ENCODE measurements around the gene GRIN2A.

GRIN2A gene

DNA sequence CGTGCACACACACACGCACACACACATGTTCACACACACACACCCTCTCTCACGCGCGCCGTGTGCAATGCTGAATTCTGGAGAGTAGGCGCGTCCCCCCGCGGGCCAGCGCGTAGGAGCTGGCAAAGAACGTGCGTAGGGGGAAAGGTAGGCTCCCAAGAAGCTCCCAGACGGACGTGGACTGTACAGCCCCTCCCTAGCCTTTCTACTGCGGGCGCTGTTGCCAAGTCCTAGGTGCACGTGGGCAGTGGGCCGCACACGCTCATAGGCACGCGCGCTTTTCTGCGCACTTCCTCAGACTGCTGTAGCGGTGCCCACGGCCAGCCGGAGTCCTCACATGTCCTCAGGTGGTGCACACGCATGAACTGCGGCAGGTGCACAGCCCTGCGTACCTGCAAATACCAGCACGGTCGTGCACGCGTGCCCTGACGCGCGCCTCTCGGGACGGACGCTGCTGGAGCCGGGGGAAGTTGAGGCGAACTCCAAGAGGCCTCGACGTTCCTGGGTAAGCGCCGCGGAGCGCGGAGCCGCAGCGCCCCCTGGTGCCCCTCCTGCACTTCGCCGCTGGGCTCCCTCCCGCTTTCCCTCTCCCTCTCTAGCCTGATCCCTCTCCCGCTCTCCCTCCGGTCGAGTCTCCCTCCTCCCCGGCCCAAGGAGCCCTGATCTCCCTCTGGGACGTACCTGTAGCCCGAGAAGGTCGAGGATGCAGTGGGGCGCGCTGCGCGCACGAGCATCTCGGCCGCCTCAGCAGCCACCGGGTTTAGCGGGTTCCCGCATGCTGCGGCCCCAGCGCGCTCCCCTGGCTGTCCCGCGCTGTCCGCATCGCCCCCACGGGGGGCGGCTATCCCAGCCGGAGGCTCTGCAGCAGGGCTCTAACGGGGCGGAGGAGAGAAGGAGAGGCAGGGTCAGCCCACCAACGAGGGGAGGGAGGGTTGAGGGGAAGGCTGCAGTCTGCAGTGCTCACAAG, 749 bp downstream of the GRIN2A start:
- DNase-seq: peak; percentile 10

- no peak for DNase-seq
These were observed 1.5 kb downstream of the GRIN2A start for GRCh38 chr16:10180771-10181163.

- no peak for DNase-seq
These were observed 2.0 kb downstream of the GRIN2A start for GRCh38 chr16:10180042-10180770.

GRCh38 chr16:10178526-10178925, 3.7 kb downstream of the GRIN2A start:
- DNase-seq: no peak

DNA sequence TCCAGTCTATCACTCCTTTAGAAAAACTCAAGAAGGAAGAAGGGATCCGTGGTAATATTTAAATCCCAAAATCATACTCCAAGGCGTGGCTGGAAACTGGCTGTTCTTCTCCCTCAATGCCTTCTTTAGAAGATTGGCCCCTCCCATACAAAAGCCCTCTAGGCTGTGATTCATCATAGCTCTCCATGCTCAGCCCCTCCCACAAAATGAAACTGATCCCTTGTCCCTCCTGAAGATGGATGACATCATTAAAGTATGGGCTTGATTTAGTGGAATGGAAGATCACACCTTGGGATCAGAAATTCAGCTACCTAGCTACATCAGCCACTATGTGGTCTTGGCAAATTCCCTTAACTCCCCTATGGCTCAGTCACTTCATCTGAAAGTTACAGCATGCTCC, 4.1 kb downstream of the GRIN2A start:
- DNase-seq: no peak

GRCh38 chr16:10172848-10173655, 9.2 kb downstream of the GRIN2A start:
- DNase-seq: no peak

GRCh38 chr16:10171221-10171620, 11.0 kb downstream of the GRIN2A start:
- DNase-seq: no peak

DNA sequence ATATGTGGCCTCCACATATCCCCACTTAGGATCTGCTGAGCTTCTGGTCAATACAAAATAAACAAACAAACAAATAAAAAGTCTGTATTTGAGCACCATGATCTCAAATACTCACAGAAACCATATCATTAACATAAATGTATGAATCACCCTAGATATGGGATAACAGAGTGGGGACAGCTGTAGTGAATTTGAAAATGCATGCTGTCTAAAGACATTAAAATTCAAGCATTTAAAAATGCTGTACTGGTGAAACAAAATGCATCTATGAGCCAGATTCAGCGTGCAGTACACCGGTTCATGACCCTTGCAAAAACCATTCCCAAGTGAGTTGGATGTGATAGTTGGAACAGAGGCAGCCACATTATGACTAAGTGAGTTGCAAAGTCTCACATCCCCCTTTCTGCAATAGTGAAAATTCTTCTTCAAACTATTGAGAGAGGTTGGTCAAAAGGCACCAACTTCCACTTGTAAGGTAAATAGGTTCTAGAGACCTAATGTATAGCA, 12.3 kb downstream of the GRIN2A start:
- DNase-seq: no peak

- no peak for DNase-seq
These were observed 13.2 kb downstream of the GRIN2A start for GRCh38 chr16:10169031-10169430.

GRCh38 chr16:10168258-10168657, 14.0 kb downstream of the GRIN2A start:
- no peak for DNase-seq

DNA sequence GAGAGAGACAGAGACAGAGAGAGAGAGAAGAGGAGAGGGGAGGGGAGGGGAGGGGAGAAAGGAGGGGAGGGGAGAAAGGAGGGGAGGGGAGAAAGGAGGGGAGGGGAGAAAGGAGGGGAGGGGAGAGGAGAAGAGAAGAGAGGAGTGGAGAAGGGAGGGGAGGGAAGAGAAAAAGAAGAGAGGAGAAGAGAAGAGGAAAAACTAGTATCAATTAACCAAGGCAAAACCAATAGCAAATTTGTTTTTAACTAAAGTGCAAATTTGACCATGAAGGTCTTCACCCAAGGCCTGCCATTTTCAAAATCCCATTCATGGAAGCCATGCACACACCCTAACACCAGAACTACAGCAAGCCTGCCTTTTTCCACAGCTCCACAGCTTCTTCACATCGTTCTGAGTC, 16.6 kb downstream of the GRIN2A start:
- DNase-seq: no peak

DNA sequence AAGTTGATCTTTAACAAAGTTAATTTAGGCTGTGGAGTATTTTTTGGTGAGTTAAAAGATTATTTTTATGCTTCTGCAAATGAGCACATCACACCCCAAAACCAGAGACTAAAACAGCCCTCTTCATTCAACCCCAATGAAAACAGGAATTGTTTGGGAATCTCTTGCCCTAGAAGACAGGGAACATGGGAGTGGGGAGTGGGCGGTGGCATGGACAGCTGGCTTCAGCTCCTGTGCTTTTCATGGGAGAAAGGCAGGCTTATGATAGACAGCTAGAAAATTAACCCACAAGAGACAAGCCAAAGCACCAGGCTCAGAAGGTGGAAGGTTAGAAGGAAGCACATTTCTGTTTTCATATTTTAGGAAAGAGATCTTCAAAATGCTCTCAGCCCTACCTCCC, 19.2 kb downstream of the GRIN2A start:
- DNase-seq: no peak

DNA sequence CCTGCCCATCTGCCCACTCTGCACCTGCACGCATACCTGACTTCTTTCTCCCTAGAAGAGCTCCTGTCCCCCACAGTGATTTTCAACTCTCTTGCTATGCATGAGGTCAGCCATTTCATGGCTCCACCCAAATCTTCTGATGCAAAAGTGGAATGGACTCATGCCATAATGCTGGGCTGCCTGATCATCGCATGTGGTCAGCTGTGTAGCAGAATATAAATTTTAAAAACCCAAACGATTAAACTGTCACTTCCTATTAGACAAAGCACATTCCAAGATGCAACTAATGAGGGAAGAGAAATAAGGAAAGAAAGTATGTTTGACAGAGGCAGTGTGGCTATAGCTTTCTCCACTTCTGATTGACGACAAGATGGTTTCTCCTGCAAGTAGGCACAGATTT, 26.1 kb downstream of the GRIN2A start:
- no peak for DNase-seq

- DNase-seq: no peak
These were observed 27.8 kb downstream of the GRIN2A start for GRCh38 chr16:10154389-10154788.

DNA sequence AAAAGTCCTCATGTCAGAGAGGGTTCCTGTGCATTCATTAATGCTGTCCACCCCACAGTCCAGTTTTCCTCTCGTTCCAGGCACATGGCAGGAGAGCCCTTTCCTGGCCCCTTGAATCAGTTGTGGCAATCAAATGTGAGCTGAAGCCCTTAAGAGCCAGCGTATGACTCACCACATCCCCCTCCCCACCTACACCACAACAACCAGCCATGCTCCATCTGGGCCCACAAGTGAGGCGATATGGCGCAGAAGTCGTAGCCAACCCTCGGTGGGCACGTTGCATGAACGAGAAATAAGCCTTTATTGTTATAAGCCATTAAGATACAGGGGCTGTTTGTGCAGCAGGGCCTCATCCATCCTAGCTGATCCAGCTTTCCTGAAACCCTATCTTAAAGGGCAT, 28.2 kb downstream of the GRIN2A start:
- DNase-seq: no peak

GRCh38 chr16:10151718-10152117, 30.5 kb downstream of the GRIN2A start:
- DNase-seq: no peak

DNA sequence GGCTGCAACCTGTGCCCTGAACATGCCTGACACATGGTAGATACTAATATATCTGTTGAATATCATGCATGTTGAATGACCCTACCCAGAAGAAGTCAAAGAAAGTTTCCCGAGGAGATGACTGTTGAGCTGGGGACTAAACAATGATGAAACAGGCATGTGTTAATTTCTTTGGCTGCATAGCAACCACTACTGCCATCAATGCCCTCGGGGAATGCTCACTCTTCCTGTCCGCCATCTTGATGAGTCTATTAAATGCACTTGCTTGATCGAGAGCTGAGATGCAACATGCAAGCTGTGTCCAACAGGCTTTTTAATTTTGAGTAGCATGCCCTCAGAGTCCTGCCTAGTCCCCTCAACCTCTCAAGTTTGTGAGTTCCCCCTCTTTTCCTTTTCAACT, 31.3 kb downstream of the GRIN2A start:
- DNase-seq: no peak

DNA sequence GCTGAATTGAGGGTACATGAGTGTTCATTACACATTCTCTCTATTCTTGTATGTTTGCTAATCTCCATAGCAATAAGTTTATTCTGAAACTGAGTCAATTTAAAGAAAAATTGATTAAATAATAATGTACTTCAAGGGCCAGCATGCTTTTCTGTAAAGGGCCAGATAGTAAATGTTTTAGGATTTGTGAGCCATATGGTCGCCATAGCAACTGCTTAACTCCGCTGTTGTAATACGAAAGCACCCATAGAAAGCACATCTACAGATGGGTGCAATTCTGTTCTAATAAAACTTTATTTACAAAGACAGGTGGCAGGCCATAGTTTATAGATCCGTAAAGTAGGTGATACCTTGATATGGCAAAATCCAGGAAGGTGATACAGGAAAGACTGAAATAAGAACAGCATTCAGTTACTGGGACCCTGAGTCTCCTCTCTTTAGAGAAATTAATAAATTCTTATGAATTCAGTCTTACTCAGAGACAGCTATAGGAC, 36.6 kb downstream of the GRIN2A start:
- DNase-seq: no peak

DNA sequence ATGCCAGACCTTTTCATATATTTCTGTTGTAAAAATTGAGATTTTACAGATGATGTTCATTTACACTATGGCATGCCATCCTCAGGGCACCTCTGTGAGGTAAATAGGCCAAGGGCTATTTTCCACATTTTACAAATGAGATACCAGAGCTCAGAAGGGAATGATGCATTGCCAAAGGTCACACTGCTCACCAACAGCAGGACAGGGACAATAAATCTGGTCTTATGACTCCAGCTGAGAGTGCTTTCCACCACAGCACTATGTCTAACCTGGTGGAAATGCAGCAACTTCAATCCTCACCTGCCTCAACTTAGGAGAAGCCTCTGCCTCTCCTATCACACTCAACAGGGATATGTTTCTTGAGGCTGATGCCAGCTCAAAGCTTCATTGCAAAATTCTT, 40.6 kb downstream of the GRIN2A start:
- no peak for DNase-seq

- DNase-seq: no peak
These were observed 43.3 kb downstream of the GRIN2A start for GRCh38 chr16:10138881-10139280.

DNA sequence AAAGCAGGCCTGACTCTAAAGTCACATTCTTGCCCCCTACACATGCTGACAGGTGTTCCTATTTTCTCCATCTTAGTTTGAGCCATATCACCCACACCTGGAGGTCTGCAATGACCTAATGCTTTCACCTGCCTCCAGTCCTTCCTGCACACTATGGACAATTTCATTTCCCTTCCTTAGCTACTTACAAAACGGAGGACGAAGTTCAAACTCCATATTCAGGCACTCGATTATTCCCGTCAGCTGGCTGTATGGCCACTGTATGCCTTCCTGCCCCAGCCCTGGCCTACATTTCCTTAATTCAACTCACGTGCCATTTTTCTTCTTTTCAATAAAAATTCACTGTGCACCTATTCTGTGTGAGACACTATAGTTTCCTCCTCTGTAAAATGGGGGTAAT, 44.9 kb downstream of the GRIN2A start:
- no peak for DNase-seq

GRCh38 chr16:10136916-10137315, 45.3 kb downstream of the GRIN2A start:
- DNase-seq: no peak

GRCh38 chr16:10130538-10130937, 51.7 kb downstream of the GRIN2A start:
- DNase-seq: no peak
